Non-pigmented ciliary epithelial cell (primary cell): ENCODE data around the gene TACSTD2.
"Not testable (repeated sequence)": the region's sequence is repeated elsewhere in the genome, so short reads cannot be mapped to it uniquely, and the experiment has no call there.

Experiments
- DNase-seq: peaks from one replicate; pipeline ENCODE4 v3.0.0-alpha.2; 2010; ENCODE audit warnings: low read depth

Gene TACSTD2

DNA sequence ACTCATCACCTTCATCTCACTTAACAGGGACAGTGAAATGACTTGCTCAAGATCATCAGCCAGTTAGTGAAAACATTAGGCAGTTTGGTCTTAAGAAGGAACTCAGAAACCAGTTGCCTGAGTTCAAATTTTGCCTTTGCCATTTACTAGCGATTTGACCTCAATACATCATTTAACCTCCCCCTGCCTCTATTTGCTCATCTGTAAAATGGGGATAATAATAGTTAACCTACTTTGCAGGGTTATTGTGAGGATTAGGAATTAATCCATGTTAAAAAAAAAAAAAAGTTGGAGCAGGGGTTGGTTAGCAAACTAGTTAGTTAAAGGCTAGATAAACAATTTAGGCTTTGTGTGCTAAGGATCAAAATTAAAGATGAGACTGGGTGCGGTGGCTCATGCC, 10.6 kb upstream of the TACSTD2 start:
- no peak for DNase-seq

DNA sequence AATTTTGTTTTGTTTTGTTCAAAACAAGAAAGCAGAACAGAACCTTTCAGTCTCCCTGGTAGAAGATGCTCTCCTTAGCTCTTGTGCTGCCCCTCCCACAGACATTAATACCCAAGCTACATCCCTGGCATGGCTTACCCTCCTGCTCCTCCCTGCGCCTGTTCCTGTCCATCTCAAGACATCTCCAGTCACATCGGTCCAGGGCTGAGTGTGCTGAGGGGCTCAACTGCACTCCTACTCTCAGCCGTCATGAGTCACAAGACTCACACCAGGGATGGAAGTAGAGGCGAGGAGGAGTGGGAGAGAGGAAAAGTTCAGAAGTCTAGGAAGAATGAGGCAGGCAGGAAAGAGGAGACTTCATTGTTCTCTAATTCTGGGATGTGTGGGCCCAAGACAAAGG, 9.2 kb upstream of the TACSTD2 start:
- no peak for DNase-seq

DNA sequence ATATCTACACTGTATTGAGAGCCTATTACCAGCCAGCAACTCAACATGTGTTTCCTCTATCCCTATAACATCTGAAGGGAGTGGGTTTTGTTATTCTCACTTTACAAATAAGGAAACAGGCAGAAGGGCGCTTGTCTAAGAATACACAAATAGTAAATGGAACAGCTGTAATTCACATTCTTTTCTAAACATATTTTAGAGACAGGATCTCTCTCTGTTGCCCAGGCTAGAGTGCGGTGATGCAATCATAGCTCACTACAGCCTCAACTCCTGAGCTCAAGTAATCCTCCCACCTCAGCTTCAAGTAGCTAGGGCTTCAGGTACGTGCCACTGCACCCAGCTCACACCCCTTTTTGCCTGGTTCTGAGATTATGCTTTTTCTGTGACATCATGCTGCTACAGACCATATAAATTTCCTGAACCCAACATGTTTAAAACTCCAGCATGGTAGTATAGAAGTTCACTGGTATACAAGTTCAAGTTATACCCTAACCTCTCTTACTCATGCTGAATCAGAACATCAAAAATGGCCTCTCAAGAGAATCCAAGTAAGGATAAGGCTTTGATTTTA, 8.6 kb upstream of the TACSTD2 start:
- DNase-seq: no peak

DNA sequence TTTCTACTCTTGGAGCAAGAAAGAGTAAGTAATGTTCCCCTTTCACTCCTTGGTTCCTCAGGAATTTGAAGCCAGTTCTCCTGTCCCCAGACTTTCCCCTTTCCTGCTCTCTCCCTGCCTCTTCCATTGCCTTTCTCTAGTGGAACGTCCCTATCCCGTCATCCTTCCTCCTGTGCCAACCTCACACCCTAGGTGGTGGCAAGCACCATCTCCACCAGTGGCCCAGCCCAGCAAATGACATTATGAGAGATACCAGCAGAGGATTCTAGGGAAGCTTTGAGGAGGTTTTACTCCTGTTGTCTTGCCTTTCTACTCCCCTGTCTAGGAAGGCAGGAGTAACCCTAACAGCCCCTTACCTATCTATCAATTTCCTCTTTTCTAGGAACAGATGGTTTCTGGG, 8.1 kb upstream of the TACSTD2 start:
- no peak for DNase-seq

DNA sequence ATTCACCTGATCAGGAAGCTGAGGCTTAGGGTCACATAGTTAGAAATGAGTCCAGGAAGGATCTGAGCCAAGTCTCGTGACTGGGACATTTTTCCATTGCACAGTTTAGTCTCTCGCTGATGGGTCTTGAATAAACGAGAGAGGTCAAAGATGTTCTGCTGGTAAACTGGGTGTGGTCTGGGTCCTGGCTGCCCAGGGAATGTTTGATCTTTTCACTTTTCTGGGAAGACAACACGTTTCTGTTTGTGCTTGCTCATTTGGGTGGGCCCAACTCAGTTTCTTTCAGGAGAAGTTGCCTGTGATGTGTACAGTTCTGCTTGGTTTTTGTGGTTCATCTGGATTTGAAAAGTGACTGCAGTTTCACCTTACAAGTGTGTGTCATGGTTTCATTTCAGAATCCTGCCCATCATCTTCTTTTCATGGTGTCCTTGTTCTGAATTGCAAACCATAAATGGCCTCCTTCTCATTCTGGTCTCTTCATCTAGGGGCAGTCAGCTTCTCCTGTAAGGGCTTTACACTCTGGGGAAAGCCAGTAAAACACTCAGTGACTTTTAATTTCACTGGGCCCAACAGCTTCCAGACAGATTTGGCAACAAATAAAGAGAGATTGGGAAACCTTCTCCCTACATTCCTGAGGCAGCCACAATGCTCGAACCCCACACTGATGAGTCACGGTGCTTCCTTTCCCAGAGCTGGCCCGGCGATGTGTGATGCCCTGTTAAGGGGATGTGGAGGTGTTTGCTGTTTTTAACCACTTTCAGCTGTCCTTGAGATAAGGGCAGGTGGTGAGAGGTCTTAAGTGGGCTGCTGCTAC, 7.2 kb upstream of the TACSTD2 start:
- DNase-seq: peak; percentile 88

DNA sequence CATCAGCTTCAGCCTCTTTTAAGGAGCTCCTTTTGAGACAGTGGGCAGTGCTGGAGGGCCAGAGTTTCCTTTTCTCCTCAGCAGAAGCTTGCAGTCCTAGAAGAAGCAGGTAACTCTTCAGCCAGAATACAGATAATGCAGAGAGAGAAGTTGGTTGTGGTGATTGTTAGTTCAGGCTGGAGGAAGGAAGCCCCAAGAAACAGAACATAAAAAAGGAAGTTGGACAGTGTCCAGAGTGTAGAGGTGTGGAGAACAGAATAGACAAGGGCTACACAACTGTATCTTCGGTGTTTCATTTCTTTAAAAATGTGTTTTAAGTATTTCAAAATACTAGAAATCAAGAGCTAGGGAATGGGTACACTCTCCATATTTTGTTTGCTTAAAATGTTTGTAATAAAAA, 6.4 kb upstream of the TACSTD2 start:
- DNase-seq: no peak

DNA sequence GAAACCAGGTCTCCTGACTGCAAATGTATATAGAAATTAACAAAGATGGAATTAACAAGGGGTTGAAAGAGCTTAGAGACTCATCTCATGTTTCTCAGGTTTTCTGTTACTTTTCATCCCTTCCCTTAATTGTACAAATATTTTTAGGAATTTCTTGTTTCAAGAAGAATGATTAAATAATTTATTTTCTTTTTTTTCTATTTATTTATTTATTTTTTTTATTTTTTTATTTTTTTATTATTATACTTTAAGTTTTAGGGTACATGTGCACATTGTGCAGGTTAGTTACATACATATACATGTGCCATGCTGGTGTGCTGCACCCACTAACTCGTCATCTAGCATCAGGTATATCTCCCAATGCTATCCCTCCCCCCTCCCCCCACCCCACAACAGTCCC, 5.1 kb upstream of the TACSTD2 start:
- not testable (repeated sequence) for DNase-seq

DNA sequence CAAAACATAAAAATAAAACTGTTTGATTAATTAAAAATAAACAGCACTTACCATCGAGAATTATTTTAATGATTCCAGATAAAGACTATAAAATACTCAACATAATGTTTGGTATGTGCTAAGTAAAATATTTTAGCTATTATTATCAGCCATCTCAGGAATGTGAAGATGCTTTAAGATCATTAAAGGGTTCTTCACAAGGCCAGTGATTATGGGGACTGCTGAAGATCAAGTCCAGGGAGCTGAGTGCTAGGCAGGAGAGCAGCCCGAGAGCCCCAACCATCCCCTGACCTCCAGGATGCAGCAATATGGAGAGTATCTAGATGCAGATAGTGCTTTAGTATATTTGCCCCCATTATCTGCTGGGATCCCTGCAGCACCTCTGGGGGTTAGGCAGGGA, 4.6 kb upstream of the TACSTD2 start:
- no peak for DNase-seq

DNA sequence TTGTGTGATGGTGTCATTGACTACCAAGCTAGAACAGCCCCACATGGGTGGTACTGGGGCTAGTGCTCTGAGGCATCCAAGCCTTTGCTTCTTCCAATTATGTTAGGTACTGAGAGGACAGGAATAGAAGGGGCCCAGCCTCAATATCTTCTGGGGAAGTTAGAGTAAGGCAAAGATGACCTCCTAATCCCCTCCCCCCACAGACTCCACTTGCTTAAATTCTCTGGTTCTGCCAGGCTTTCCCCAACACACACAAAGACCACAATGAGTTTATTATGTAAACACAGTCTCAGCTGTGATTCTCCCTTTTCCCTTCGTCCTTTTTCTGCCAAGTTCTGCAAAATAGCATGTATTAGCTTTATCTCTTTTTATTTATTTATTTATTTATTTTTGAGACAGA, 3.1 kb upstream of the TACSTD2 start:
- DNase-seq: no peak

DNA sequence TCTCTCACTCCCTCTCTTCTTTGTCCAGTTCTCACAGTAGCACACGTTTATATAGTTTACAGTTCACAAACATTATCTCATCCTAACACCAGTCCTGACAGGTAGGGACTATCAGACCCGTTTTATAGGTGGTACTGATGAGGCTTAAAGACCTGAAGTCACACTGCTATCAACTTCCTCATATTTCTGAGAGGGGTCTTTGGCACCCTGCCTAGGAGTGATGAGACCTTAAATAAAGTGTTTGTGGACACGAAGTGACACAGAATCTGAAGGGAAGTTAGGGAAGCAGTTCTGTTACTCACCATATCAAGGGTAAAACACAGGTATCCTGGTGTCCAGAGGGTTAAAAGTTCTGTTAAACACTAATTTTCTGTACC, 590 bp upstream of the TACSTD2 start:
- DNase-seq: no peak

DNA sequence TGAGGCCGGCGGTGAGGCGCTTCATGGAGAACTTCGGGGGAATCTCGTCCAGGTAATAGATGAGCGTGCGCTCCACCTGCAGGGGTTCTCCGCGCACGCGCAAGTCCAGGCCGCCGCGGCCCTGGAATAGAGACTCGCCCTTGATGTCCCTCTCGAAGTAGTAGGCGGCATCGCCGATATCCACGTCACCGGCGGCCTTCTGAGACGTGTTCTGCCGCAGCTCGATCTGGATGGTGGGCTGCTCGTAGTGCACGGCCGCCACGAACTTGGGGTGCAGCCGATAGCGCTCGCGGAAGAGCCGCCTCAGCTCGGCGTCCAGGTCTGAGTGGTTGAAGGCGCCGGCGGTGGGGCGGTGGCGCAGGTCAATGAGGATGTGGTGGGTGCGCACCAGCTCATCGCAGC, 726 bp downstream of the TACSTD2 start:
- DNase-seq: no peak

DNA sequence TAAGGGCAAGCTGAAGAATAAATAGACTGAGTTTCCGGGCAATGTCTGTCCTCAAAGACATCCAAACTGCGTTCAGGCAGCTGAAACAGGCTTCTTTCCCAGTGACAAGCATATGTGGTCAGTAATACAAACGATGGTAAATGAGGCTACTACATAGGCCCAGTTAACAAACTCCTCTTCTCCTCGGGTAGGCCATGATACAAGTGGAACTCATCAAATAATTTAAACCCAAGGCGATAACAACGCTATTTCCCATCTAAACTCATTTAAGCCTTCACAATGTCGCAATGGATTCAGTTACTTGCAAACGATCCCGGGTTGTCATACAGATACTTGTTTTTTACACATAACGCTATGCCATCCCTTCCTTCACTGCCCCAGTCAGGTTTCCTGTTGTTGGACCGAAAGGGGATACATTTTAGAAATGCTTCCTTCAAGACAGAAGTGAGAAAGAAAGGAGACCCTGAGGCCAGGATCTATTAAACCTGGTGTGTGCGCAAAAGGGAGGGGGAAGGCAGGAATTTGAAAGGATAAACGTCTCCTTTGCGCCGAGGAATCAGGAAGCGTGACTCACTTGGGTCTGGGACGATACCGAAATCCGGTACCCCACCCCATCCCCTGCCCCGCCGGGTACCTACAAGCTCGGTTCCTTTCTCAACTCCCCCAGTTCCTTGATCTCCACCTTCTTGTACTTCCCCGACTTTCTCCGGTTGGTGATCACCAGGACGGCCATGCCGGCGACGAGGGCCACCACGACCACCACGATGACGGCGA, 1.3 kb downstream of the TACSTD2 start:
- DNase-seq: no peak

DNA sequence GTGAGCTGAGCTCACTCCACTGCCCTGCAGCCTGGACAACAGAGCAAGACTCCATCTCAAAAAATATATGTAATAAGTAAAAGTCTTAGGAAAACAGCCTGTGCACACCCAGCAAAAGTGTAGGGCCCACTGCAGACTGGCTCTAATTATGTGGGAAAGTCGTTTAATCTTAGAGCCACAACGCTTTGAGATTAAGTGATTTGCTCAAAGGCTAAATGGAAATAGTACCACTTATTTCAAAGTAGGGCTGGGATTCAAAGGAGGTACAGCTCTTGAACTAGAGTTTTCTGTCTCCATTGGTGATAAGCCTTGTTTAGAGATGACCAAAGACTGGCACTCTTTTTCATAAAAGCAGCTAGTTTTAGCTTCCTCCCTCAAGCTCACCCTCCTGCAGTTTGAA, 2.2 kb downstream of the TACSTD2 start:
- no peak for DNase-seq

DNA sequence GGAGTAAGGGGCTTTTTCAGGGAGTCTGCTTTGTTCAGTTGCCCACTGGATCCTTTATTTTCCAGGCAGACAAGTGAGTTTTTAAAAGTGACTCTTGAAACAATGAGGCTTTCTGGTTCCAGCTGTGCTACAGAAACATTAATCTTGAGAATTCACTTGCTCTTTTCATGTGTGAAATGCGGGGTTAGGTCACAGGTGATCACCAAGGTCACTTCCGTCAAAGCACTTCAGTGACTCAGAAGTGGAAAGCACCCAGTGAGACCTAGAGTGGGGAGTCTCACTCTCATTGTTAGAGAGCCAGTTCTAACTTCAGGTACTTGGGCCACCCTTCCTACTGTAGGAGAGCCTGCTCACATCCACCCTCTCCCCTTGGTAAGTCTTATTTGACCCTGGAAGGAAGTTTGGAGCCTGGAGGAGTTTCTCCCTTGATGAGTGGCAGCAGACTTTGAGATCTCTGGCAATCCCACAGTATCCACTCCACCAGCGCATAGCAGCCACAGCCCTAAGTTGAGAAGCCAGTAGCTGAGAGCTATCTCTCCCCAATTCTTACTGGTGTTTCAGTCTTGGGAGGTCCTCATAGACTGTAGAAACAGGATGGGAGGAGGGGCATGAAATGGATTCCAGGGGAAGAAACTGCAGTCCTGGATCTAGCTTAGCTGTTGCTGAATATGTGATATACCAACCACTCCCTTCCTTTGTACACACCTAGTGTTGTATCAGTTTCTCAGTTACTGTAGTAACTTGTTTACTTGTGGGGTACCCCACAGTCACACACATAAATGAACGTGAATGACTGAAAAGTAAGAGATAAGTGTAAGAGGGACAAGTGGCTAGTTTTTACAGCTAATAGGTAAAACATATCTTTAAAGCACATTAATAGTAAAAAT, 3.1 kb downstream of the TACSTD2 start:
- no peak for DNase-seq

DNA sequence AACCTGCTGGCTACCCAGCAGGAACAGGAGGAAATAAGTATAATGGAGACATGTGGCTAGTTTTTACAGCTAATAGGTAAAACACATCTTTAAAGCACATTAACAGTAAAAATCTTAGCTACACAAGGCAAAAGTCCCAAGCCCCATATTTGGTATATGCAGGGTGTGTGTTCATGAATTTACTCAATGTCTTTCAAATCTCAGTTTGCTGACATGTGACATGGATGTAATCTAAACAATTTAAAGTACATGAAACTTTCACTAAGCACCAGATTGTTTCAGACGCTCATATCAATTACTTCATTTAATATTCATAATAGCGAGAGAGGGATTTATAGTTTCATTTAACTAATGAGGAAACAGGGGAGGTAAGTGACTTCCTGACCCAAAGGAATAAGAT, 3.9 kb downstream of the TACSTD2 start:
- DNase-seq: no peak

DNA sequence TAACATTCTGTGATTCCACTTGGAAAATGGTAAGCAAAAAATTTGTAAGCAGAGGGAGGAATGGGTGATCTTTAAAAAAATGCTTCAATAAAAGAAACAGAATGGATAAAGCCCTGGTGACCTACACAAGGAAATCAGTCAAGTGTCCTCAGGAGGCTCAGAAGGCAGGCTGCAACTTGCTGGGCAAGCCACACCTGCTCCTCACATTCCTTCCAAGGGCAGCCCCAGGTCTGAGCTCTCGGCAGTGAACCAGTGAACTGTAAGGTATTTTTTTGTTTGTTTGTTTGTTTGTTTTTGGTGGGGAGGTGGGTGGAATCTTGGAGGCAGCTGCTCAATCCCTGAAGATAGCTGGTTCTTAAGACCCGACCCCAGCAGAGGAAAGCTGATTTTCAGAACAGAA, 4.4 kb downstream of the TACSTD2 start:
- no peak for DNase-seq

DNA sequence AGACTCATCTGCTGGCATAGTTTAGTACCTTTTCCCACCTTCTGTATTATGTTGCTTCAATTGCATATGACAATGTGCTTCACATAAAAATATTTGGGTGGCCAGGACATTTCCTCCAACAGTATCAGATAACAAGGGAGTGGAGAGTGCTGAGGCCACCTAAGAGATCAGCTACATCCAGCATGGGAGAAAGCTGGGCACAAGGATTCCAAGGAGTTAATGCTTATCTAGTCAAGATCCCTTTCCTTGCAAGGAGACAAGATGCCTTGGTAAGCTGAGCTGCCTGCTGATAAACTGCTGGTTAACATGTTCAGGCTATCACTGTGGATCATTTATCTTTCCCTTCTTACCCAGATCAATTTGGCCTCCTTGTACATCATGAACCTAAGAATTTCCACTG, 5.4 kb downstream of the TACSTD2 start:
- no peak for DNase-seq

DNA sequence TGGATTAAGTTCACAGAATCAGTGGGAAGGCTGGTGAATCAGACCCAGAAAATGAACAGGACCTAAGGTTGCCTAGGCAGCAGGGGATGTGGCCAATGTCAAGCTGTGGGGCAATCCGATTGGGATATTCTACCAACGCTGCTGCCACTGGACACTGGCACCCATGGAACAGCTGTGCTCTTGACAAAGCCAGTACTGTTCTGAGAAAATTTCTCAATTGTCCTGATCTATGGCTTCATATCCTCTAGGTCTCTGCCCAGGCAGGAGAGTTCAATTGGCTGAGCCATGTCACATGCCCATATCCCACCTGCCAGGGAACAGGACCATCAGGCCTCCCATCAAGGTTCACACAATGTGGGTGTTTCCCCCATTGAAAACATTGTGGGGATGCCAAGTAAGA, 6.2 kb downstream of the TACSTD2 start:
- no peak for DNase-seq

DNA sequence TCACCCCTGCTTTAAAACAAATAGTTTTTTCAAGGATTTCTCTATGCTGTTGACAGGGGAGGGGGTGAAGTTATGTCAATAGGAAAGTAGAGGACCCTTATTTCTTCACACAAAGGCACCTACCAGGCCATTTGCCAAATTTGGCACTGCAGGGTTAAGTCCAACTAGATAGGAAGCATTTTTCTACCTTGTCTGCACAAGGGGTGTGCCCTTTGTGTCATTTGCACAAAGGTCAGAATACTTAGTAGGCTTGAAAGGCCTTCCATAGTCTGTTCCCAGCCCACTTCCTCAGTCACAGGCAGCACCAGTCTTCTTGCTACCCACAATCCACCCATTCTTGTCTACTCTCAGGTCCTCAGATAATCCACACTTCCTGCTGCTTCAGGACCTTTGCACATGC, 7.0 kb downstream of the TACSTD2 start:
- no peak for DNase-seq

DNA sequence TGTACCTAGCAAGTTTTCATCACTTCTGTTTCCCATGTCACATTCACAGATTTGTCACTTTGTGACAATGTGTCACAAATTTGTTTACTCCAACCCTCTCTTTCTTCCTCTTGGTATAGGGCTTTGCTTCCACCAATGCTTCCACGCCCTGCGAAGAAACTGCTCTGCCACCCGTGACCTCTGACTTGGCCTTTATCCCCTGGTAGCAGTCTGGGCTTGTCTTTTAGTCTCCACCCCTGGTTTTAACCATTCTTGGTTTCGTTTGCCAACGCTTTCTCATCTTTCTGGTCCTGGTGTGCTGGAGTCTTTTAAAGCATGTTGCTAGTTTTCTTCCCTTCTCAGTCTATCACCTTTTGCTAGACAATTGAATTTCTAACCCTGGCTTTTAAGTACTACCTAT, 8.1 kb downstream of the TACSTD2 start:
- no peak for DNase-seq

DNA sequence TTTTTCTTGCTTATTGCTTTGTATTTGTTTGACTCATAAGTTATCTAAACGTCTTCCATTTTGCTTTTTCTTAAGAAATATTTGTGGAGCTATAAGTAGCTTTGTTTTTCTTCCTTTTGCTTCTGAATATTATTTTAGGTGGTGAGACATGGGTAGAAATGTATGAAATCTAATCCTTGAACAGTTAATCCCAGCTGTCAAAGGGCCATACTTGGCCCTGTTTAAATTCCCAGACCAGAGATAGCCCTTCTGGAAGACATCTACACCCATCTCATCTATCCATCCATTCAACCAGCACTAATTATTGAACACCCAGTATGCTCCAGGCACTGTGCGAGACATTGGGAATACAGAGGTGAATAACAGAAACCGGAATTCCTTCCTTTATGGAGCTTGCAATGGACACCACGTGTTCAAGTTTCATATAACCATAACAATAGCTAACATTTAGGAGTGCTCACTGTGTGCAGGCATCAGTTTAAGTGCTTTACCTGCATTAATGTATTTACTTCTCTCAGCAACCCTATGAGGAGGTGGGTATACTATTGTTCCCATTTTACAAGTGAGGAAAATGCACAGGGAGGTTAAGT, 8.7 kb downstream of the TACSTD2 start:
- no peak for DNase-seq

DNA sequence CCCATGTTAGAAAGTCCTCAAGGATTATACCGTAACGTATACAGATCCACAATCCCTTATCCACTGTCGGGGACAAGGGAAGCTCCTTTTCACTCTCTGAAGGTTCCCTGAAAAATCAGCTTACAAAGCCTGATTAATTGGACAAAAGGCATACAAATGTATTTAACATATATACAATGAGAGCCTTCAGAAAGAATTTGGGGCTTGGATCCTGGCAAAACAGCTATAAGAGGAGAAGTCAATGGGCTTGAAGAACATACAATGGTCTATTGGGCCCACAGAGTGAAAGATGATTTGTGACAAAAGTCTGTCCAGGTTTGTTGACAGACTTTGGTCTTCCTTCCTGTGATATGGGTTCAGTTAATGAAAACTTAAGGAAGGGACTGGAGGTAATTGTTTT, 10.7 kb downstream of the TACSTD2 start:
- no peak for DNase-seq
